ENCODE measurements around the gene CNOT1.
"Not testable (repeated sequence)": the region's sequence is repeated elsewhere in the genome, so short reads cannot be mapped to it uniquely, and the experiment has no call there.

The CNOT1 gene

DNA sequence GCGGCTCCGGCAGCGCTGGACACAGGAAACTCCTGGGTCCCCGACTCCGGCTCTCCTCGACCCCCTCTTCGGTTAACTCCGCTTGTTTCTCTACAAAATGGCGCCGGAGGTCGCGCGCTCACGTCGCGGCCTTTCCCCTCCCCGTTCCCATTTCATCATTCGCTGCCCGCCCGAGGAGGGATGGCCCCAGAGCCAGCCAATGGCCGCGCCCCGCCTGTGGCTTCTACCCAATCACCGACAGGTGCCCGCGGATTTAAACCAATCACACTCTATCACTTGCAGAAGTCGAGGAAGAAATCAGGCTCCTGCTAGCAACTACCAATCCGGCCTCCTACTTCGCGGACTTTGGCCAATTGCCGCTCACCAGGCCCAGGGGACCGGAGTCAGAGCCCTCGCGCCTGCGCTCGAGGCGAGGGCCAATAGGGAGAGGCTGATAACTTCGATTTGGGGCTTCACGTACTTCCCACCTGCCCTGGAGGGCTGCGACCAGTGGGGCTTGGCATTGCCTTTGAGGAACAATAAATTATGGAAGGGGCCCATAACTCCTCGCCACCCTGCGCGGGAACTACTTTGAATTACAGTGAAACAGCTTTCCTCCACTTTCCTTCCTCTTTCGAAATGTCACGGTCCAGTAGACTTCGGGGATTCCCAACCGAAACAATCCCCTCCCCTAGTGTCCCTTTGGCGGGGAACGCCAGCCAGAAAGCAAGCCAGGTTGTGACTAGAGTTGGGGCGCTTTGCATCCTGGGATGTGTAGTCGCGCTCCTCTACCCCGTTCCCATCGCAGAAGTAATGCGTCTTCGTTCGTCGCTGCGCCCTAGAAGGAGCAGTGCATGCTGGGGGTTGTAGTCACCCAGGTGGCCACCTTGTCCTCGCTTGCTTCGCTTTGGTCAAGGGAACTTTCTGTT is at the start of gene CNOT1:
TSS of gene CNOT1 (minus strand) at position 94 of the 908 bp plus-strand sequence. CDS start 30,489 bp downstream, outside the sequence.
- peak; percentile 99 for DNase-seq (ENCODE audit: low read depth)

DNA sequence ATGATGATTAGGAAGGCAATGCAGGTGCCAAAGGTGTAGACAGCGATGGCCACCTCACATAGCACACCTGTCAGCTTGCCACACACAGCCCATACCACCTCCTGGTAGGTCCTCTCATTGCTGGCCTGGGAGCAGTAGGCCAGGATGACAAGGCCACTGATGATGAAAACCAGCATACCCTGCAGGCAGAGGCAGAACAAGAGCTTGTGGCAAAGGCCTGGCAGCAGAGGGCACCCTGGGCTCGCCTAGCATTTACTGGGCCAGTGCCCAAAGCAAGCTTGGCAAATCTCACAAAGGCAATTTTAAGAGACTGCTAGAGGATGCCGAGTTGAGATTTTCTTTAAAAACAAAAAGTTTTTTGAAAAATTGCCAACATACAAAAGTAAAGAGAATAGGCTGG is 49.1 kb upstream of the CNOT1 start:
- DNase-seq (ENCODE audit: low read depth), result no peak

GRCh38 chr16:58678269-58678668 is 48.6 kb upstream of the CNOT1 start:
- no peak for DNase-seq (ENCODE audit: low read depth)

GRCh38 chr16:58670946-58671583 is 41.4 kb upstream of the CNOT1 start:
- no peak for DNase-seq (ENCODE audit: low read depth)

GRCh38 chr16:58670177-58670576 is 40.6 kb upstream of the CNOT1 start:
- no peak for DNase-seq (ENCODE audit: low read depth)

DNA sequence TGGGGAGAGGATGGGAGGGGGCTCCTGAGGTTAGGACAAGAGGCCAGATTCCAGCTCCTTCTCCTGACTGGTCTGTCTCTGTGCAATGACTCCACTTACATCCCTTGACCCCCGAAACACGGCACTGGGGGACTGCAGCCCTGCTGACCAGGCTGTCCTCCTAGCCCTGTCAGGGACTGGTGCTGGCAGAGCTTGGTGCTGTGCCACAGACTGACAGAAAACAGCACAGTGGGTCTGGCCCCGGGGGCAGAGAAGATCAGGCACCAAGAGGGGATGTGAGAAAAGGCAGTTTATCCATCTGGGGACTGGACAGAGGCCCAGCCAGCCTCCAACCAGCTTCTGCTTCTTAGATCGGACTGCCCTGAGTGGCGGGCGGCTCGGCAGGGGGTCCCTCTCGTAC is 35.6 kb upstream of the CNOT1 start:
- no peak for DNase-seq (ENCODE audit: low read depth)

GRCh38 chr16:58661199-58661830 is 31.7 kb upstream of the CNOT1 start:
- peak; percentile 79 for DNase-seq (ENCODE audit: low read depth)

GRCh38 chr16:58659911-58660310 is 30.3 kb upstream of the CNOT1 start:
- DNase-seq (ENCODE audit: low read depth), result not testable (repeated sequence)

- no peak for DNase-seq (ENCODE audit: low read depth)
Measured at GRCh38 chr16:58658796-58659211, 29.2 kb upstream of the CNOT1 start.

GRCh38 chr16:58656899-58657298 is 27.3 kb upstream of the CNOT1 start:
- no peak for DNase-seq (ENCODE audit: low read depth)

- no peak for DNase-seq (ENCODE audit: low read depth)
Measured at GRCh38 chr16:58655215-58655596, 25.6 kb upstream of the CNOT1 start.

GRCh38 chr16:58654560-58655214 is 25.1 kb upstream of the CNOT1 start:
- no peak for DNase-seq (ENCODE audit: low read depth)

GRCh38 chr16:58652741-58653140 is 23.1 kb upstream of the CNOT1 start:
- DNase-seq (ENCODE audit: low read depth), result no peak

GRCh38 chr16:58651965-58652348 is 22.3 kb upstream of the CNOT1 start:
- no peak for DNase-seq (ENCODE audit: low read depth)

GRCh38 chr16:58649707-58650106 is 20.1 kb upstream of the CNOT1 start:
- no peak for DNase-seq (ENCODE audit: low read depth)

DNA sequence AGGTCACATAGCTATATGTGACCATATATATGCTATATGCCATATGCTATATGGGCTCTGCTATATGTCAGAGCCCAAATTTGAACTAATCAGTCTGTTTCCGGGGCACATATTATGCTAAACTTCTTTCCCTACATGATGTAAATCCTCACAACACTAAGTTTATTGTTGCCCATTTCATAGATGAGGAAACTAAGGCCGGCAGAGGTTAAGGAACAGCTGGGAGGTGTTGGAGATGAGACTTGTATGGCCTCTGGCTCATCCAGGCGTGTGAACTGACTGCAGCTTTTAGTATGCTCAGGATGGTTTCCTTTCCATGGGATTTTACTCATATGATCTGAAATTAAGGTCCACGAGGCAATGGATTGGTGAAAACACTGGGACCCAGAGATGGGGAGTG is 17.5 kb upstream of the CNOT1 start:
- no peak for DNase-seq (ENCODE audit: low read depth)

- DNase-seq (ENCODE audit: low read depth), result no peak
Measured at GRCh38 chr16:58644765-58645487, 15.3 kb upstream of the CNOT1 start.

DNA sequence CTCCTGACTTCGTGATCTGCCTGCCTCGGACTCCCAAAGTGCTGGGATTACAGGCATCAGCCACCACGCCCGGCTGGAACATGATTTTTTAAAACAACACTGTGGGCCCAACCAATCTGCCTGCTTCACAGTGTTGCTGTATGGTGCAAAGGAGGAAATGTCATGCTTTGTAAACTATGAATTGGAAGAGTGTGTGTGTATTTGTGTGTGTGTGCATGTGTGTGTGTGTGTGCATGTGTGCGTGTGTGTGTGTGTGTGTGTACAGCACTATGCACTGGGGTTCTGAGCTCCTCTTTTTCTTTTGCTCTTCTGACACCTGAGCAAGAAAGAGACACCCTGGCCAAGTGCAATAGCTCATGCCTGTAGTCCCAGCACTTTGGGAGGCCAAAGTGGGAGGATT is 14.5 kb upstream of the CNOT1 start:
- DNase-seq (ENCODE audit: low read depth), result no peak

DNA sequence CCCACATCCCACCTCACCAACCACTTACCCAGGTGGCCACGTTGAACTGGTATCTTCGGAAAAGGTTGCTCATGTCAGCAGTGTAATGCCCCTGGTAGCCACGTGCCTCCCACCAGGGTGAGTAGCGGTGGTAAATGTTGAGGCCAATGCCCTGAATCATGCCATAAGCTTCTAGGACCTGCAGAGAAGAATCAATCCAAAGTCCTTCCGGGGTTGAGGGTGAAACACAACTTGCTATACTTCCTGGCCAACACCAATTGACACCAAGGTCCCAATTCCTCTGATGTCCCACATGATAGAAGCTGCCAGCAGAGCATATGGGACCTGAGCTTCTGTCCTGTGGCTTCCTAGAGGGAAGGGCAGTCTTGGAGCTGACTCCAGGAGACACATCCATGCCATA is 11.3 kb upstream of the CNOT1 start:
- no peak for DNase-seq (ENCODE audit: low read depth)

GRCh38 chr16:58639836-58640235 is 10.2 kb upstream of the CNOT1 start:
- DNase-seq (ENCODE audit: low read depth), result no peak

DNA sequence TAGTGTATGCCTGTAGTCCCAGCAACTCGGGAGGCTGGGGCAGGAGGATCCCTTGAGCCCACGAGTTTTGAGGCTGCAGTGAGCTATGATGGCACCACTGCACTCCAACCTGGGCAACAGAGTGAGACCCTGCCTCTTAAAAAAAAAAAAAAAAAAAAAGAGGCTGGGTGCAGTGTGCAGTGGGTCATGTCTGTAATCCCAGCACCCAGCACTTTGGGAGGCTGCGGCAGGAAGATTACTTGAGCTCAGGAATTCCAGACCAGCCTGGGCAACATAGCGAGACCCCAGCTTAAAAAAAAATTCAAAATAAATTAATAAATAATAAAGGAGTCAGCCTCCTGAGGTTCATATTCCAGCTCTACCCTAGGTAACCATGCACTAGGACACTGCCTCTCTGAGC is 9.6 kb upstream of the CNOT1 start:
- no peak for DNase-seq (ENCODE audit: low read depth)
